Keratinocyte (primary cell): Measurements from ENCODE around the gene TGIF1.

Experiments used
- EZH2 ChIP-seq: IDR thresholded peaks from one replicate; pipeline ENCODE4 v1.6.1; 2012; ENCODE audit warnings: inconsistent platforms, mild to moderate bottlenecking, low read length, moderate library complexity
- TF ChIP-seq, protein P1 (sequence below), 3 experiments: IDR thresholded peaks in 1 of 3; conservative IDR thresholded peaks in 1 of 3; optimal IDR thresholded peaks in 1 of 3; 2 replicates in 2 of 3; 3 replicates in 1 of 3; pipeline versions ENCODE3 to v1.5.1; 2011; ENCODE audit warnings: low read length in 3 of 3, mild to moderate bottlenecking in 3 of 3, moderate library complexity in 2 of 3, control low read depth in 1 of 3, inconsistent platforms in 1 of 3; ENCODE audit not compliant: insufficient read depth in 2 of 3; ENCODE audit errors: extremely low read depth in 1 of 3

DNA sequence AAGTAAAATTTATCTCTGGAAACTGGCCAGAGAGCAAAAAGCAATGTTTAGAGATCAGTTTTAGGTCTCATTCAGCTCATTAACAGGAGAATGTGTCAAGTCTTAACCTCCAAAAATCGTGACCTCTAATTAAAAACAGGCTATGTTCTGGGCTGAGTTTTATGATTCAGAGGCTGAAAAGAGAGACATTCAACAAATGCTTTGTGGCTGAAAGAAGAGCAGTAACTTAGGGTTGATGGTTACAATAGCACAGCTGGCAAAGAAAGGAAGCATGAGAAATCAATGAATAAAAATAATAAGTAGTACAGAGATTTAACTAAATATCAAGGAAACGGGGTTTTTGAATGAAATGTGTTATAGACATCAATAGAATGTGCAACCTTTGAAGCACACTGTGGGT lies 13.1 kb downstream of the TGIF1 start:
- TF ChIP-seq, protein P1, sequence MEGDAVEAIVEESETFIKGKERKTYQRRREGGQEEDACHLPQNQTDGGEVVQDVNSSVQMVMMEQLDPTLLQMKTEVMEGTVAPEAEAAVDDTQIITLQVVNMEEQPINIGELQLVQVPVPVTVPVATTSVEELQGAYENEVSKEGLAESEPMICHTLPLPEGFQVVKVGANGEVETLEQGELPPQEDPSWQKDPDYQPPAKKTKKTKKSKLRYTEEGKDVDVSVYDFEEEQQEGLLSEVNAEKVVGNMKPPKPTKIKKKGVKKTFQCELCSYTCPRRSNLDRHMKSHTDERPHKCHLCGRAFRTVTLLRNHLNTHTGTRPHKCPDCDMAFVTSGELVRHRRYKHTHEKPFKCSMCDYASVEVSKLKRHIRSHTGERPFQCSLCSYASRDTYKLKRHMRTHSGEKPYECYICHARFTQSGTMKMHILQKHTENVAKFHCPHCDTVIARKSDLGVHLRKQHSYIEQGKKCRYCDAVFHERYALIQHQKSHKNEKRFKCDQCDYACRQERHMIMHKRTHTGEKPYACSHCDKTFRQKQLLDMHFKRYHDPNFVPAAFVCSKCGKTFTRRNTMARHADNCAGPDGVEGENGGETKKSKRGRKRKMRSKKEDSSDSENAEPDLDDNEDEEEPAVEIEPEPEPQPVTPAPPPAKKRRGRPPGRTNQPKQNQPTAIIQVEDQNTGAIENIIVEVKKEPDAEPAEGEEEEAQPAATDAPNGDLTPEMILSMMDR (optimal IDR thresholded peaks at IDR 0.05 in 1 of 3, IDR thresholded peaks at IDR 0.05 in 1 of 3, conservative IDR thresholded peaks at IDR 0.05 in 1 of 3; ENCODE audit: extremely low read depth in 1 of 3, insufficient read depth in 2 of 3, low read length in 3 of 3) = no peak
- no peak for TF ChIP-seq EZH2
